ENCODE data around the gene IL17B. TPM values are rescaled to one million over a fixed set of nuclear protein-coding genes. Genes with fewer than 3 reads are reported as not detected.

Gene IL17B
- total and polyA plus RNA-seq, 2 of the 13 experiments (the other 11 are each of a cell fraction or from before 2014, with no cell fraction given): 0.29 to 2.6 TPM

DNA sequence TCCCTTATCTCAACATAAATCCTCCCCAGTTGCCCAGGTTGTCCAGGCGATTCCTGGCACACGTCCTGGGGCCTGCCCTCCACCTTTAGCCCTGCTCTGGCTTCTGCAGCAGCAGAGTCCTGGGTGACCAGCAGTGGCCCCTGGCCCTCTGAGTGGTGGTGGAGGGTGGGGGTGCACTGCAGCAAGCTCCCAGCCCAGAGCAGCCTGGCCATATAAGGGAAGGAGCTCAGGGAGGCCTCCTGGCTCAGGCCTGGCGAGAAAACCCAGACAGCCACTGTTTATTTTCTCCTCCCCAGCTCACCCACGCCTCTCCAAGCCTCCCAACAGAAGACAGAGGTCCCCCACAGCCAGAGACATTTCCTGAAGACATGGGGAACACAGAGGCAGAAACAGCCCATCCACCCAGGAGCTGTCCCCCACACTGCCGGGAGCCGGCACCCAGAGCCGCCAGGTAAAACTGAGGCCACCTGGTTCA lies 44.7 kb upstream of the IL17B start (continued):
- TF ChIP-seq ATF7-NPFF (CRISPR knock-in tag; IDR thresholded peaks at IDR 0.05; ENCODE audit: low read depth): no peak
- TF ChIP-seq CCAR2 (optimal IDR thresholded peaks at IDR 0.05; ENCODE audit: low read depth, low read length): no peak
- TF ChIP-seq, protein P1, sequence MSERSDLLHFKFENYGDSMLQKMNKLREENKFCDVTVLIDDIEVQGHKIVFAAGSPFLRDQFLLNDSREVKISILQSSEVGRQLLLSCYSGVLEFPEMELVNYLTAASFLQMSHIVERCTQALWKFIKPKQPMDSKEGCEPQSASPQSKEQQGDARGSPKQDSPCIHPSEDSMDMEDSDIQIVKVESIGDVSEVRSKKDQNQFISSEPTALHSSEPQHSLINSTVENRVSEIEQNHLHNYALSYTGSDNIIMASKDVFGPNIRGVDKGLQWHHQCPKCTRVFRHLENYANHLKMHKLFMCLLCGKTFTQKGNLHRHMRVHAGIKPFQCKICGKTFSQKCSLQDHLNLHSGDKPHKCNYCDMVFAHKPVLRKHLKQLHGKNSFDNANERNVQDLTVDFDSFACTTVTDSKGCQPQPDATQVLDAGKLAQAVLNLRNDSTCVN (CRISPR knock-in tag; IDR thresholded peaks at IDR 0.05; ENCODE audit: borderline replicate concordance): 0 out of 2 replicates have a peak, but pooled peaks have one; percentile 52
- no peak for TF ChIP-seq XBP1 (CRISPR knock-in tag; IDR thresholded peaks at IDR 0.05)
- TF ChIP-seq, protein P2, sequence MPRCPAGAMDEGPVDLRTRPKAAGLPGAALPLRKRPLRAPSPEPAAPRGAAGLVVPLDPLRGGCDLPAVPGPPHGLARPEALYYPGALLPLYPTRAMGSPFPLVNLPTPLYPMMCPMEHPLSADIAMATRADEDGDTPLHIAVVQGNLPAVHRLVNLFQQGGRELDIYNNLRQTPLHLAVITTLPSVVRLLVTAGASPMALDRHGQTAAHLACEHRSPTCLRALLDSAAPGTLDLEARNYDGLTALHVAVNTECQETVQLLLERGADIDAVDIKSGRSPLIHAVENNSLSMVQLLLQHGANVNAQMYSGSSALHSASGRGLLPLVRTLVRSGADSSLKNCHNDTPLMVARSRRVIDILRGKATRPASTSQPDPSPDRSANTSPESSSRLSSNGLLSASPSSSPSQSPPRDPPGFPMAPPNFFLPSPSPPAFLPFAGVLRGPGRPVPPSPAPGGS (CRISPR knock-in tag; IDR thresholded peaks at IDR 0.05): no peak
- no peak for TF ChIP-seq TGIF2 (CRISPR knock-in tag; IDR thresholded peaks at IDR 0.05)
- TF ChIP-seq ZSCAN25 (CRISPR knock-in tag; IDR thresholded peaks at IDR 0.05): no peak
- TF ChIP-seq ZNF670 (CRISPR knock-in tag; IDR thresholded peaks at IDR 0.05; ENCODE audit: borderline replicate concordance): no peak
- 0 out of 2 replicates have a peak, but pooled peaks have one; percentile 27 for TF ChIP-seq ZNF550 (CRISPR knock-in tag; IDR thresholded peaks at IDR 0.05; ENCODE audit: borderline replicate concordance)
- no peak; the same call in 1 of the 2 replicates for TF ChIP-seq ZBTB38 (CRISPR knock-in tag; IDR thresholded peaks at IDR 0.05)
- no peak for TF ChIP-seq ZNF549 (CRISPR knock-in tag; IDR thresholded peaks at IDR 0.05)
- peak; percentile 18; the same call in 1 of the 2 replicates for TF ChIP-seq ZMYM4 (CRISPR knock-in tag; IDR thresholded peaks at IDR 0.05)
- no peak for TF ChIP-seq ZKSCAN8 (CRISPR knock-in tag; IDR thresholded peaks at IDR 0.05; ENCODE audit: borderline replicate concordance)
- TF ChIP-seq, protein P3, sequence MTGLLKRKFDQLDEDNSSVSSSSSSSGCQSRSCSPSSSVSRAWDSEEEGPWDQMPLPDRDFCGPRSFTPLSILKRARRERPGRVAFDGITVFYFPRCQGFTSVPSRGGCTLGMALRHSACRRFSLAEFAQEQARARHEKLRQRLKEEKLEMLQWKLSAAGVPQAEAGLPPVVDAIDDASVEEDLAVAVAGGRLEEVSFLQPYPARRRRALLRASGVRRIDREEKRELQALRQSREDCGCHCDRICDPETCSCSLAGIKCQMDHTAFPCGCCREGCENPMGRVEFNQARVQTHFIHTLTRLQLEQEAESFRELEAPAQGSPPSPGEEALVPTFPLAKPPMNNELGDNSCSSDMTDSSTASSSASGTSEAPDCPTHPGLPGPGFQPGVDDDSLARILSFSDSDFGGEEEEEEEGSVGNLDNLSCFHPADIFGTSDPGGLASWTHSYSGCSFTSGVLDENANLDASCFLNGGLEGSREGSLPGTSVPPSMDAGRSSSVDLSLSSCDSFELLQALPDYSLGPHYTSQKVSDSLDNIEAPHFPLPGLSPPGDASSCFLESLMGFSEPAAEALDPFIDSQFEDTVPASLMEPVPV (CRISPR knock-in tag; IDR thresholded peaks at IDR 0.05): no peak
- no peak for TF ChIP-seq DNMT3B (CRISPR knock-in tag; conservative IDR thresholded peaks at IDR 0.05)
- TF ChIP-seq ZNF451 (CRISPR knock-in tag; IDR thresholded peaks at IDR 0.05): no peak
- TF ChIP-seq ATF1 (CRISPR knock-in tag; IDR thresholded peaks at IDR 0.05): no peak
- no peak for TF ChIP-seq ZNF10 (CRISPR knock-in tag; IDR thresholded peaks at IDR 0.05; ENCODE audit: borderline replicate concordance, low read depth)
- no peak for TF ChIP-seq CHD4 (IDR thresholded peaks at IDR 0.05; ENCODE audit: borderline replicate concordance, low read length)
- no peak for TF ChIP-seq ZFP90 (CRISPR knock-in tag; IDR thresholded peaks at IDR 0.05; ENCODE audit: borderline replicate concordance)
- TF ChIP-seq, protein P4, sequence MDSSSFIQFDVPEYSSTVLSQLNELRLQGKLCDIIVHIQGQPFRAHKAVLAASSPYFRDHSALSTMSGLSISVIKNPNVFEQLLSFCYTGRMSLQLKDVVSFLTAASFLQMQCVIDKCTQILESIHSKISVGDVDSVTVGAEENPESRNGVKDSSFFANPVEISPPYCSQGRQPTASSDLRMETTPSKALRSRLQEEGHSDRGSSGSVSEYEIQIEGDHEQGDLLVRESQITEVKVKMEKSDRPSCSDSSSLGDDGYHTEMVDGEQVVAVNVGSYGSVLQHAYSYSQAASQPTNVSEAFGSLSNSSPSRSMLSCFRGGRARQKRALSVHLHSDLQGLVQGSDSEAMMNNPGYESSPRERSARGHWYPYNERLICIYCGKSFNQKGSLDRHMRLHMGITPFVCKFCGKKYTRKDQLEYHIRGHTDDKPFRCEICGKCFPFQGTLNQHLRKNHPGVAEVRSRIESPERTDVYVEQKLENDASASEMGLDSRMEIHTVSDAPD (CRISPR knock-in tag; IDR thresholded peaks at IDR 0.05): no peak
- TF ChIP-seq CENPT (CRISPR knock-in tag; IDR thresholded peaks at IDR 0.05; ENCODE audit: low read depth): no peak
- TF ChIP-seq, protein P5, sequence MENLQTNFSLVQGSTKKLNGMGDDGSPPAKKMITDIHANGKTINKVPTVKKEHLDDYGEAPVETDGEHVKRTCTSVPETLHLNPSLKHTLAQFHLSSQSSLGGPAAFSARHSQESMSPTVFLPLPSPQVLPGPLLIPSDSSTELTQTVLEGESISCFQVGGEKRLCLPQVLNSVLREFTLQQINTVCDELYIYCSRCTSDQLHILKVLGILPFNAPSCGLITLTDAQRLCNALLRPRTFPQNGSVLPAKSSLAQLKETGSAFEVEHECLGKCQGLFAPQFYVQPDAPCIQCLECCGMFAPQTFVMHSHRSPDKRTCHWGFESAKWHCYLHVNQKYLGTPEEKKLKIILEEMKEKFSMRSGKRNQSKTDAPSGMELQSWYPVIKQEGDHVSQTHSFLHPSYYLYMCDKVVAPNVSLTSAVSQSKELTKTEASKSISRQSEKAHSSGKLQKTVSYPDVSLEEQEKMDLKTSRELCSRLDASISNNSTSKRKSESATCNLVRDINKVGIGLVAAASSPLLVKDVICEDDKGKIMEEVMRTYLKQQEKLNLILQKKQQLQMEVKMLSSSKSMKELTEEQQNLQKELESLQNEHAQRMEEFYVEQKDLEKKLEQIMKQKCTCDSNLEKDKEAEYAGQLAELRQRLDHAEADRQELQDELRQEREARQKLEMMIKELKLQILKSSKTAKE (CRISPR knock-in tag; IDR thresholded peaks at IDR 0.05; ENCODE audit: borderline replicate concordance): peak; percentile 50; the same call in 1 of the 2 replicates
- TF ChIP-seq SALL1 (CRISPR knock-in tag; IDR thresholded peaks at IDR 0.05): no peak; the same call in 1 of the 2 replicates
